NCI-H774 (cell line): ENCODE measurements around the gene ZNF423.
"Not testable (repeated sequence)": the region's sequence is repeated elsewhere in the genome, so short reads cannot be mapped to it uniquely, and the experiment has no call there.

Source experiments
- DNase-seq: peaks from one replicate; lab custom pipeline; 2025; lab: John Stamatoyannopoulos, UW

Gene ZNF423

DNA sequence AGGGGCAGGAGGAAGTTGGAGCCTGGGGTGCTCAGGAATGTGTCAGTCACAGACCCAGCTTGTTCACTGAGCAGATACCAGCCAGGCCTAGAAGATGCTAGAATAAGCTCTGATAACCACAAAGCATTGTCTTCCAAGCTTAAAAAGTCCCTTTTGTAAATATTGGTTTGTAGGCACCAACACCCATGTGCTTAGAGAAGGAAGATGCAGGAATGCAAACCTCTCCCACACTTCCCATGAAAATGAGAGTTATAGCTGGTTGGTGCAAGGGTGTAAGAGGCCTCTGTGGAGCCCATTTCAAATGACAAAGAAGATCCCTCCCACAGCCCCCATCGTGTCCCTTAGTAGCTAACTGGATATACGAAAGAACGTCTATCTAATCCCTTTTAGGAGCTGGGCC, 272.0 kb downstream of the ZNF423 start:
- DNase-seq, result no peak

DNA sequence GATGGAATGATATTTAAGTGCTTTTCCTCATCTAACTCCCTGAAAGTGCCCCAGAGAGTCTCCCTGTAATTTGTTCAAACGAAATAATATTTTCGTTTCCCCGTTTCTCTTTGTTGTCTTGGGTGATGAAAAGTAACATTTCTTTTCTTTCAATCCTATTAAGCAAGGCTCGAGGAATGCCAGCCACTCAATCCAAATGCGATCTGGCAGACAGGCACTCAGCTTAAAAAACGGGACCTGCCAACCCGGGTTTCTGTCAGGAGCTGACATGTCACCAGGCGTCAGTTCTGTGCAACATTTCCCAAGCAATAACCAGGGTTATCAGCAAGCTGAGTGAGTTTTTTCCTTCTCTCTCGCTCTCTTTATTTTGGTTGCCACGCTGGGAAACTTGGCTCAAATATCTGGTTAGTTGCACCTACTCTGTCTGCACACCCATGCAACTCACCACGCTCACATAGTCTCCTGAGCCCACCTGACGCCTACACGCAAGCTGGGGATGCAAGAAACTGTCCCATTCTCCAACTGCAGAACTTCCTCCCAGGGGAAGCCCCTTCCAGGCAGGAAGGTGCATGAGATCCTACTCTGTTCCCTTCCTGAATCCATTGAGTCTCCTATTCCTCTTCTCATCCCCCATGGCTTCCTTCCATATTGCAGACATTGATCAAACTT, 274.1 kb downstream of the ZNF423 start:
- DNase-seq, result no peak

DNA sequence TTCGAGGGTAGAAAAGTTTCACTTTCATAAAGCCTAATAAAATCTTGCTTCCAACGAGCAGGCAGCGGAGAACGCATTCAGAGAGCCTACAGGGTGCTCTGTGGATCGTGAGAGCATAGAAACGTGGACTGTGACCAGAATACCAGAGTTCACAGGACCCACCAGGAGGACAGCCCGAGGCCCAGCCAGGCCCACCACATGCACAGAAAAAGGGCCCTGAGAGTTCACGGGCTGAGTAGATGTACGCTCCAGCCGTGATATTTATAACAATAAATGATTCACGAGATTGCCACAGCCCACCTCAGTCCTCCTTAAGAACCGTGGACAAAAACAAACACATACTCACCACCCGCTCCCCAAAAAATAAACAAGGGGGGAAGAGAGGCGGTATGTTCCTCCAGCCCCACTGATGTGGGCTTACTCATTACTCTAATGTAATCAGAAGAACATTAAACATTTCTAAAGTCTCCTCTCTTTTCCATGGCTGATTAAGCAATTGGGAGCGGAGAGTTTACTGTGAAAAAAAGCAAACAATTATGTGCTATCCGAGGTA, 275.1 kb downstream of the ZNF423 start:
- no peak for DNase-seq

DNA sequence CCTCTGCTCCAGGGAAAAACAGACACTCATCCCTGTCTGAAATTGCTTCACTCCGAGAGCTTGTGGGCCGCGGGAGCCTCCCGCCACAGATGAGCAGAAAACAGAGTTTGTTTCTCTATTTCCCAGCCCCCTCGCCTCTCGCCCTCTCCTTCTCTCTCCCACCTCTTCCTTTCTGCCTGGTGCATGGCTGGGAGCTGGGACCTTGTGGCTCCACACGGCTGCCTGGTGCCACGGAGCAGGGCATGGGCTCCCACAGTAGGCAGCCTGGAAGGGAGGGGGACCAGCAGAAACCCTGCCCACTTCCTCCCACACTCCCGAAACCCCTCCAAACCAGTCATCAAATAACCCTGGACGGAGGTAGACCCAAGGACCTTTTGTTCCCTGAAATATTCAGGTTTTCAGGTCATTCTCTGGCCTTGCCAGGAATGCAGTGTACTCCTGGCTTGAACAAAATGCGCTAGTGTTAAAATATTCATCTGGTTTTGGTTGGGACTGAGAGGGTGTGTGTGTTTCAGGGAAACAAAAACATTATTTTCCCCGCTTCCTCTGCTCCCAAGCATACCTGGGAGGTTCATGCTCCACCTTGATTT, 277.4 kb downstream of the ZNF423 start:
- DNase-seq, result no peak

DNA sequence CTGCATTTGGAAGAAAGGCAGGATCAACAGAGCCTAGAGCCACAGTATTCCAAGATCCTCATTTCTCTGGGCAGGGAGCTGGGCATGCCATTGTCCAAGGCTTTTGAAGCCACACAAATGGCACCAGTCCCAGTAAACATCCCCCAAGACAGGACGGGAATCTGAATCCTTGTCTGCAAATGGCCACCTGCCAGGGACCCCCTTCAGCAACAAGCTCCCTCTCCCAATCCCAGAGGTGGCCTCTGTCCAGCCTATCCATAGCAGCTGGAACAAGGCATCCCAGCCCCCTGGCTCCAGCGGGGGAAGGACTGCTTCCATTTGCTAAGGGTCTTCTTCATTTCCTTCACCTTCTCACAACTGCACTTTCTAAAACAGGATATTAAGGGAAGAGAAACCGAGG, 277.9 kb downstream of the ZNF423 start:
- no peak for DNase-seq

DNA sequence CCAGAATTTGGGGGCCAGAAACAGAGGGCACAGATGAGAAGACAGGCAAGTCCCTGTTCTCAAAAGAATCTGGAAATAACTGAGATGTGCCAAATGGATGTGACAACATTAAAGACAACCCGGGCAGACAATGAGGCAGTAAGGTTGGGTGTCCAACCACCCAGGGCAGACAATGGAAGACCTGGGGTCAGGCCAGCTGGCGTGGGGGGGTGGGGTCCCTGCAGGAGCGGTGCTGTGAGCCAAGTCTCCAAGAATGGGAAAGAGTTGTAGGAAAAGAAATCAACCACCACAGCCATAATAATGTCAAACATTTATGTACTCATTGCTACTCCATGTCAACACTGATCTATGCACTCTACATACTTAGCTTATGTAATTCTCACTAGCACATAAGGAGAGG, 279.0 kb downstream of the ZNF423 start:
- DNase-seq, result no peak

DNA sequence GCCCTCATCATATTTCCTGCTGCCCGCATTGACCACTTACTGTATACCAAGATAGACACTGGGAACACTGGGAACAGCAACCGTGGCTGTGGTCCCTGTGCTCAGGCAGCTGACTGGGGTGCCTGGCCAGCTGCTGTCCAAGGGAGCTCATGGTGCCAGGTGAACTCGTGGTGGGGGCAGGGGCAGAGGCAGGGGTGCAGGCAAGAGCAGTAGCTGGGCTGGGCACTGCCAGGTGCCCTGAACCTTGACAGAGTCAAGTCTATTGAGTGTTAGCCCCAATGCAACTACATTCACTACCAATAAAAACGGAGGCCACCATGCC, 279.8 kb downstream of the ZNF423 start:
- no peak for DNase-seq

DNA sequence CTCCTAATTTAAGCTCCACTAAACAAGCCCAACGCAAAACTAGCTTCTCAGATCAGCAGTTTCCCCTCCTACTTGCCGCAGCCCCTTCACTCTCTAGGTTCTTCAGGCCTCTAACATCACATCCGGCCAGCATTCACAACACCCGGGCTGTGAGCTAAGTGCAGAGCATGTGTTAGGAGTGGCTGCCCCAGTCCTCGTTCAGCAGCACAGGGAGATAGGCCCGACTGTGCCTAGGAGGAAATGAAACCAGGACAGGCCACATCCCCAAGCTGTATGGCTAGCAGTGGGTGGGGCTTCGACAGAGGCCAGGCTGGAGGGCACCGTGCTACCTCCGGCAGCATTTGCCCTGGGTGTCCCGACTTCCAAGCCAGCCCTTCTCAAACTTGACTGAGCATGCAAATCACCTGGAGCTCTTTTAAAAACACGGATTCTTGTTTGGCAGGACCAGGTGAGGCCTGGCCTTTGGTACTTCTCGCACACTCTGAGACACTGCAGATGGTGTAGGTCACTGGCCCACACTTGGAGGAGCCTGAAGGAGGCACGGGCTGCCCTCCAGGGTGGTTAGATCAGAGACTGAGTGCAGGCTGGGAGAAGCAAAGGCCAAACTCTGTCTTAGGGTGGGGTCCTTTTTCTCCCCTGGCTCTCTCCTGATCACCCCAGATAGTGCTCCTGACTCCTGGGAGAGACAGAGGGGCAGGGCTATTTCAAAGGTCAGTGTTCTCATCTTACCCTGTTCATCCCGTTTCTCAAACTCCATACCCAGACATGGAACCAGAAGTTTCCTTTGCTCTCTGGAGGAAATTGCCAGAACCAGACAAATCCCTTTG, 280.4 kb downstream of the ZNF423 start:
- no peak for DNase-seq

DNA sequence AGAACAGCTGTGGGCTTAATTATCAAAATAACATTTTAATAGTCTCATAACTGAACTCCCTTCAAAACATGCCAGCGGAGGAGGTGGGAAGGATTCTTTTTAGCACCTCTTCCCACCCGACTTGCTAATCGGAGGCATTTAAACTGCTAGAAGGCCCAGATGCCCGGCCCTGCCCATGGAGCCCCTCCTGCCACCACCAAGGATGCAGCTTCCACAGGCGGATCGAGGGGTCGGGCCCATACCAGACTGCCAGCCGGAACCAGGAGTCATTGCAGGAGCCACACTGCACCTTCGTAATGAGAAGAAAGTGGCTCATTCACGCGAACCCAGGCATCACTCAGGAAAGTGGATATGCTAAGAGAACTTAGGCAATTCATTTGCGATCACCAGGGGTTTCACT, 281.1 kb downstream of the ZNF423 start:
- DNase-seq, result no peak

DNA sequence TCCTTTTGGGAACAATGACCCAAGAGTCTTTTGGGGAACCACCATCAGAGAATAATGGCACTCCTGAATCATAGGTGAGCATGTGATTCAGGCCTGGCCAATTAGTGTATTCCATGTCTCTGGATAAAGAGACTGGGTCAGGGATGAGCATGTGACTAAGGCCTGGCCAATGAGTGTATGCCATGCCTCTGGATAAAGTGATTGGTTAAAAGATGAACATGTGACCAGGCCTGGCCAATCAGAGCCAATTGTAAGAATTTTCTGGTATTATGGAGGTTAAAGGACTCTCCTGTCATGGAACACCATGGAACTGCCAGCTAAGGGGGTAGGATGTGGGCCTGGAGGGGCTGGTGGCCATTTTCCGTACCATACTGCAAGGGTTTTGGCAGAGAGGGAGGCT, 288.0 kb downstream of the ZNF423 start:
- no peak for DNase-seq

DNA sequence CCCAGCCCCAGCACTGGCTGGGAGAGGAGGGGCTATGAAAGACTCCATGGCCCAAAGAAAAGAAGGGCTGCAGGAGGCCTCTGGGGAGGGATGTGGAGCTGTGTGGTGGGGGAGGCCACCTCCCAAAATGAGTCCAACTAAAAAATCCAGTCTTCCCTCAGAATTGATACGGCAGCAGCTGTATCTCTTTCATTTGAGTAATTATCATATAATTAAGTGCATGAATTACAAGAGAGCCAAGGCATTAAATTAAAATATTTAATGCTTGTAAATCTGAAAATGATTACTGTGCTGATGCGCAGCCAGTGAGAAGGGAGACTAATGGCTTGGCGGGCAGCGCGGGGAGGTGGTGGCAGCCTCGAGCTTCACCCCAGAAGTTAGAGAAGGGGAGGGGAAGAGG, 289.5 kb downstream of the ZNF423 start:
- no peak for DNase-seq

DNA sequence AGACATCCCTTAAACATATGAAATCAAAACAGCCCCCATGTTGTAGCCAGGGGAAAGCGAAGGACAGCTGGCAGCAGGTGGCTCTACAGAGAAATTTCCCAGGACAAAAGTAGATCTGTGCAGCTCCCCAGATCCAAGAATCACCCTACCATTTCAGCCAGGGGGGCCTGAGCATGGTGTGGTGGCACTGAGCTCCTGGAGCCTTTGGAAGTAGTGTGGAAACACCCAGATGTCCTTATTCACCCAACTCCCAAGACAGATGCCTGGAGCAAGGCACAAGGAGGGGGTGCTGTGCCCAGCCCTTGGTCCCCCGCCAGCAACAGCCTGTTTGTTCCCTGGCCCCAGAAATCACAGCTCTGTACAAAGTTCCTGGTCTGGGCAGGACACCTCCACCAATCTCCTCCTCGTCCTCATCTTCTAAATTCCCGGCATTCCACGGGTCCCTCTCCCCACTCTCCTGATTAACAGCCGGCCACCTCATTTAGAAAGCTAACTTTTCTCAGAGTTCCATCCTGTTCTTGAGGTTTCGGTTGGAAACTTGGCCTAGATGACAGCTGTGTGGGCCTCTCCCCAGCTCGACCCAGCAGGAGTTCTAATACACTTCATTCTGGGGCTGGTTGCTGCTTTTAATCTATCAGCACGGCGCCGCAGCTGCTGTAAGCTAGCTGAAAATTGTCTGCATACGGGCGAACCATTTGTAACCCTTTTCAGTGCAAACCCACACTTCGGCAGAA, 291.2 kb downstream of the ZNF423 start:
- DNase-seq, result no peak

DNA sequence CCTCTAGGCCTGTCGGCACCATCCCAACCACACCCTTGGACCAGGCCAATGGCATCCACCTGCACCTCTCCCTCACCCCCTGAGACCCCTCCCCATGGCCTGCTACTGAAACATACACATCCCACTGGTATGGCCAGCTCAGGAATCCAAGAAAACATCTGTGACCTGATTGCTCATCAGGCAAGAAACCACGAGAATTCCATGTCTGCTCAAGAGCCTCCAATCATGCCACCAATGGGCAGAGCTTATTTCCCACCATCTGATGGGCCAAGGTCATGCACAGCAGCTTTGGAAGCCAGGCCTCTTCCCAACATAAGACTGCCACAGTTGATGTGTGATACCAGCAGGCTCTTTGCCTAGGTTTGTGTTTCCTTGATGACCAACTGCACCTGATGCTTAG, 292.2 kb downstream of the ZNF423 start:
- no peak for DNase-seq

DNA sequence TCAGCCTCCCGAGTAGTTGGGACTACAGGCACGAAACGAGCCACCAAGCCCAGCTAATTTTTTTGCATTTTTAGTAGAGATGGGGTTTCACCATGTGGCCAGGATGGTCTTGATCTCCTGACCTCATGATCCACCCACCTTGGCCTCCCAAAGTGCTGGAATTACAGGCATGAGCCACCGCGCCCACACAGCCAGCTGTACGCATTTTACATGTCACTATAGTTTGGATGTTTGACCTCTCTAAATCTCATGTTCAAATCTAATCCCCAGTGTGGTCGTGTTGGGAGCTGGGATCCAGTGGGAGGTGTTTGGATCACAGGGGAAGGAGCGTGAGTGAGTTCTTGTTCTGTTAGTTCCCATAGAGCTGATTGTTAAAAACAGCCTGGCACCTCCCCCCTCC, 293.0 kb downstream of the ZNF423 start:
- not testable (repeated sequence) for DNase-seq

DNA sequence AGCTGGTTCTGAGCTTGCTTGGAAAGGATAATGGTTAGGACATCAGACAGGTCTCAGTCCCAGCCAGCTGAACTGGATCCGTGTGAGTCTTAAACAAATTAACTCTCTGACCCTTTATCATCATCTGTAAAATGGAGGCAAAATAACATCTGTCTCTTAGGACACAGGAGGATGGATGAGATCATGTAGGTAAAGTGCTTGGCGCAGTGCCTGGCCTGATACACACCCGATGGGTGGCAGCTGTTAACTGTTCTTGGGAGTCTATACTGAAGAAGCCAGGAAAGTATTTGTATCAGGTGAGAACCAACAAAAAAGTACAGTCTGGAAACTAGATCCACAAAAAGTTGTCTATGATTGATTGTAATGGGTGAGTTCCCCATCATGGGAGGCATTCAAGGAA, 293.7 kb downstream of the ZNF423 start:
- no peak for DNase-seq

DNA sequence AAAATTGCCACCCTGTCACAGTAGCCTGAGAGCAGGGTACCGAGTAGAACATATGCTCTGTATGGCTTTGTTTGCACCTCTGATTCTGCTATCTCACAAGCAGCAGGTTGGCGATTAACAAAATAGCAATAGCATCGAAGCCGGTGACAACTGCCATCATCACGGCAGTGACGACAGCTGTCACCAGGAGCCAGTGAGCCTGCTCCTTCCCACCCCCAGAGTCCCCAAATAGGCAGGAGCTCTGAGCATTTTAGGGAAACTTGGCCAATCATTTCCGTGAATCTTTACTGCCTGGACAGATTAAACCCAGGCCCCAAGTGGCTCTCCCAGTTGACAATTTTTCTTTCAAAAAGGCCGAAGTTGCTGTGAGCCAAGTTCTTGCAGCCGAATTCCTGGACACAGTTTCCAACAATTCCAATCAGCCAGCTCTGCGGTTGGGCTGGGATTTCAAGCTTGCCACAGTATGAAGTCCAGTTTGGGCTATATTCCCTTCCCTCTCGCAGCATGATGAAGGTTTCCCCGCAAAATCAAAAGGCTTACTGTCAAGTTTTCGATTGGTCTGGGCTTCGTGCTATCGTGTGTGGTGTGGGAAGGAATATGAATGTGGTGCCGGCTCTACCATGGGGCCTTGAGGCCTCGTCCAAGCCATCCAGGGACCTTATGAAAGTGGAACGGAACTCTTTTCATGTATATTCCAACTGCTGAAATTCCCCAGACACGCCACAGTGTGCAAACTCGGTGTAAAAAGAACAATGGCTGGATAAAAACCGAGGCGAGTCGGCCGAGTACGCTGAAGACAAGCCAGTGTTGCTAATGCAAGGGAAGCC, 295.7 kb downstream of the ZNF423 start:
- DNase-seq, result no peak

DNA sequence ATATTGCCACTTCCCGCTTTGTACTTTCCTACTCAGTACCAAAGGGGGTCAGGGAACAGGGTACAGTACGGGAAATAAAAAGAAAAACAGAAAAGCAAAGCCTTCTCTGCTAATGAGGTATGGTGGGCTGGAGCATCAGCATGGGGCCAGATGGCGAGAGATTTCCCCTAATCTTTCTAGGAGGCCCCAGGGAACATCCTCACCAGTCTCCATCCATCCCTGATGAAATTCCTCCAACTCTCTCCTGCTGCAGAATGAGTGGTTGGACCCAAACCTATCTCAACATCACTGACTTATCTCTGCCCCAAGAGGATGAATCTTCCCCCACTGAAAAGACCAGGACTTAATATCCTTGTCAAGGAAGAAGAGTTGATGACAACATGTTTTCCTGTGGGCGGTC, 296.7 kb downstream of the ZNF423 start:
- no peak for DNase-seq

DNA sequence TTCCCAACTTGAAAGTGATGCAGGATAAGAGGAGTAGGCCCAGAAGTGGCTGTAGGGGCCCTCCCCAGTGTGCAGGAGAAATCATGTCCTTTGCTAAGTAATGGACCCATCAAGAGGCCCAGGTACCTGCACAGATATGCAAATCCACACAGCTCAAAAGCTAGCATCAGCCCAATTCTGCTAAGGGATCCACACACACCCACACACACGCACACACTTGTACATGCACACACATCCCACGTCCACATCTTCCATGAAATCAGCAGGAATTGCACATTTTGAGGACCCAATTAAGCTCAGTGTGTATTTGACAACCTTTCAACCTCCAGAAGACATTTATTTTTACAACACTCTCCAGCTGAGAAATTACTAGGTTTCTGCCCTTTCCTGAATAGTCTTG, 297.5 kb downstream of the ZNF423 start:
- DNase-seq, result no peak

DNA sequence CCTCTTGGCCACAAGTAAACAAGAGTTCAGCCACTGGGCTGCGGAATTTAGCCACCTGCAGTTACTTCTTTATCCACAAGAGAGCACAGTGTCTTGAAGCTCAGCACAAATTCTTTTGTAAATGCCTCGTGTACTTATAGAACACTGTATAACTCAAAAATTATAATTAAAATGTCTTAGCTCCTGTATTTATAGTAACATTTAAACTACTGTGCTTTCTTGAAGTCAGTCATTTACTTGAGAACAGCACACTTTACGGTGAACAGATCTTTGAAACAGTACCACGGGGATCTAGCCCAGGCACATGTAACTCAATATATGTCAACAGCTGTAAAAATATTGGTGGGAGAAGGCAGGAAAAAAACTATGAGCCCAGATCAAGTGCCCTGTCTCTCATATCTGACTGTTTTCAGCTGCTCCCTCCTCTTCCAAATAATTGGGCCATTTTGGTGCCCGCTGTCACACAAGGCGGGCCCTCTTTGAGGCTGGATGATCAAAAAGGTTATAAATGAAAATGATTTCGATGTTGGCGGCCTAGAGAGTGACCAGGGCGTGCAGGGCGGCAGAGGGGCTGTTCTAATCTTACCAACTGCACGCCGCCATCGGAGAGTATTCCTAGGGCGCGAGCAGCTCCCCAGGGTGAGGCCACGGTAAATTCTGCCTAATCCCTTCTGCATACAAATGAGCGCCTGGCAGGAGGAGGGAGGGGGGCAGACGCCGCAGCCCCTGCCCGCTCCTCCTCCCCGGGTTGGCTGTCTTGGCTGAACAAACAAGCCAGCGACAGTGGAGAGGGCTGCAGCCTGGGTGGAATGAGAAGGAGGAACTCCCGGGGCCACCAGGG, 299.1 kb downstream of the ZNF423 start:
- DNase-seq, result peak; percentile 30

DNA sequence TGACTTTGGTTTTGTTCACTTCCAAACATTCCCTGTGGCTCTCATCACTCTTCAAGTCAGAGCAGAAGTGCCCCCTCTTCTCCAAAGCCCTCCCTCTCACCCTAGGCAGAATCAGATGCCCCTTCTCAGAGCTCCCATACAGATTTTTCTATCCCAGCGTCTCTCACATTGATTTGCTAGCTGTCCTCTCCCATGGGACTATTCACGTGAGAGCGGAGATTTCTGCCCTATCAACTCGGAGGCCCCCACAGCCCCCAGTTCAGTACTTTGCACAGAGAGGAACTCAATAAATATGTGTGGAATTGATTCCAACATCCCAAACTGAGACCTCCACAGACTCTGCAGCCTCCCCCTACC, 299.7 kb downstream of the ZNF423 start:
- no peak for DNase-seq

DNA sequence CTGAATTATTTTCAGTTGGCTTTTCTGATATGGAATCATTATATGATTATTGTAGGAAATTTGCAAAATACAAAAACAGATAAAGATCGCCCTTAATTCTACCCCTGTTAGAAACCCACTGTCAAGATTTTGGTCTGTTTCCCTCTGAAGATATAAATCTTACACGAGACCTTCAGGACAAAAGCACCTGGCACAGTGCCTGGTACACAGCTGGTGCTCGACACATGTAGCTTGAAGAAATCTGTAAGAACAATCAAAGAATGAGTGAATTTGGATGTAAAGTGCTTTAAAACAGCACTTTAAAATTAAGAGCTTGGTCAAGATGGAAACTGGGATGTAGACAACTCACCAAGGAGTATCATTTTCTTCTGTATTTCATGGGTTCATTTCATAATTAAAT, 301.2 kb downstream of the ZNF423 start:
- DNase-seq, result no peak
